ENCODE measurements around the gene ARHGAP18.

The ARHGAP18 gene

DNA sequence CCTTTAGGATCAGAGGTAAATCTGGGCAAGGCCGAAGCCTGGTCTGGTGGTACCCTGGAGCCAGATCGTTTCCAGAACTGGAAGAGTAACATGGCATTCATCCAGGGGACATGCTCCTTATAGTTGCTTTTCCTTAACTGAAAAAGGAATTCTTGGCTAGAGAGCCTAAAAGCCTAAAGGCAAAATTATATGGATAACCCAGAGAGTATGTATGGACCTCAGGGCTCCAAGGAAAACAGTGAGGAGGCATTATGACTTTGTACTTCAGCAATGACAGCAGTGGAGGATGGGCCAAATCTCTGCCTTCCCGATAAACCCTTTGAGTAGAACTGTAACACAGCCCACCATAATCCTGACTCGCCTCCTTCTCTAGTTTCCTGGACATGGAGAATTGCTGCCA, 29.3 kb downstream of the ARHGAP18 start:
- TF ChIP-seq, protein P1, sequence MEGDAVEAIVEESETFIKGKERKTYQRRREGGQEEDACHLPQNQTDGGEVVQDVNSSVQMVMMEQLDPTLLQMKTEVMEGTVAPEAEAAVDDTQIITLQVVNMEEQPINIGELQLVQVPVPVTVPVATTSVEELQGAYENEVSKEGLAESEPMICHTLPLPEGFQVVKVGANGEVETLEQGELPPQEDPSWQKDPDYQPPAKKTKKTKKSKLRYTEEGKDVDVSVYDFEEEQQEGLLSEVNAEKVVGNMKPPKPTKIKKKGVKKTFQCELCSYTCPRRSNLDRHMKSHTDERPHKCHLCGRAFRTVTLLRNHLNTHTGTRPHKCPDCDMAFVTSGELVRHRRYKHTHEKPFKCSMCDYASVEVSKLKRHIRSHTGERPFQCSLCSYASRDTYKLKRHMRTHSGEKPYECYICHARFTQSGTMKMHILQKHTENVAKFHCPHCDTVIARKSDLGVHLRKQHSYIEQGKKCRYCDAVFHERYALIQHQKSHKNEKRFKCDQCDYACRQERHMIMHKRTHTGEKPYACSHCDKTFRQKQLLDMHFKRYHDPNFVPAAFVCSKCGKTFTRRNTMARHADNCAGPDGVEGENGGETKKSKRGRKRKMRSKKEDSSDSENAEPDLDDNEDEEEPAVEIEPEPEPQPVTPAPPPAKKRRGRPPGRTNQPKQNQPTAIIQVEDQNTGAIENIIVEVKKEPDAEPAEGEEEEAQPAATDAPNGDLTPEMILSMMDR (IDR thresholded peaks at IDR 0.05; ENCODE audit: low read depth, low read length, missing control alignments): no peak
- H3K4me3 ChIP-seq (replicated peaks; ENCODE audit: low read depth, low read length): no peak overlapping the region
- DNase-seq (ENCODE audit: extremely low read depth, low read depth): no peak

DNA sequence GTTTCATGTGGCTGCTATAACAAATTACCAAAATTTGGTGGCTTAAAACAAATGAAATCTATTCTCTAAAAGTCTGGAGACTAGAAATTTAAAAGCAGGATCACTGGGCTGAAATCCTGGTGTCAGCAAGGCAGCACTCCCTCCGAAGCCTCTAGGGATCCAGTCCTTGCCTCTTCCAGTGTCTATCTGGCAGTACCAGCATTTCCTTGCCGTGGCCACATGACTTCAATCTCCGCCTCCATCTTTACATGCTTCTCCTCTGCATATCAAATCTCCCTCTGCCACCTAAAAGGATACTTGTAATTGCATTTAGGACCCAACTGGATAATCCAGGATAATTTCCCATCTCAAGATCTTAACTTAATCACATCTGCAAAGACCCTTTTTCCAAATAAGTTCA, 30.2 kb downstream of the ARHGAP18 start:
- DNase-seq (ENCODE audit: extremely low read depth, low read depth): no peak
- no peak overlapping the region for H3K4me3 ChIP-seq (replicated peaks; ENCODE audit: low read depth, low read length)
- TF ChIP-seq, protein P1 (IDR thresholded peaks at IDR 0.05; ENCODE audit: low read depth, low read length, missing control alignments): no peak

DNA sequence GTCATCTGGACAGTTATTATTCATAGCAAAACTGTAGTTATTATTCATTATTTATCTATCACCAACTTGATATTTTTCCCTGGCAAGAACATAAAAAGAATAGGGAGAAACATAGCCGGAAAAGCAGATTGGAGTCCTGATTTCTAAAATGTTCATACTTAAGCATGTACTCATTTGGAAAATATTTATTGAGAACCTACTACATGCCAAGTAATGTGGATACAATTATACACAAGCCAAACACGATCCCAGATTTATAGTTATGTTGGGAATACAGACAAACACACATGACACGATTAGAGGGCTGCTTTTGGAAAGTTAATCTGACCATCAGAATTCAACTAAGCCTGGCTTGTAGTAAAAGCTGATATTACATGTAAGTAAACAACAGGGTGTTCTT, 30.7 kb downstream of the ARHGAP18 start:
- H3K4me3 ChIP-seq (replicated peaks; ENCODE audit: low read depth, low read length): no peak overlapping the region
- TF ChIP-seq, protein P1 (IDR thresholded peaks at IDR 0.05; ENCODE audit: low read depth, low read length, missing control alignments): no peak
- no peak for DNase-seq (ENCODE audit: extremely low read depth, low read depth)

DNA sequence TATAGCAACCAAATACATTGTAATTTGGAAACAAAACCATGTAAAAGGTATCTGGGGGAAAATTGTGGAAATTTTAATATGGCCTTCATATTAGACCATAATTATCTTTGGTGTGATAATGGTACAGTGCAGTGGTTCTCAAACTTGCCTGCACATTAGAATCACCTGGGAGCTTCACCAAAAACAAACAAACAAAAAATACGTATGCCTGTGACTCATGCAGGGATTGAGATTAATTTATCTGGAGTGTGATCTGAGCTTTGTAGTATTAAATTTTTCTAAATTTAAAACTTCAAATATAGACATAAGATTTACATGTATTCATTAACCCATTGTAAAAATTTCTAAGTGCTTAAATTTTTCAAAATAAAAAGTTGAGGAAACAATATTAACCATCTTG, 31.5 kb downstream of the ARHGAP18 start:
- DNase-seq (ENCODE audit: extremely low read depth, low read depth): no peak
- TF ChIP-seq, protein P1 (IDR thresholded peaks at IDR 0.05; ENCODE audit: low read depth, low read length, missing control alignments): no peak
- H3K4me3 ChIP-seq (replicated peaks; ENCODE audit: low read depth, low read length): no peak overlapping the region

DNA sequence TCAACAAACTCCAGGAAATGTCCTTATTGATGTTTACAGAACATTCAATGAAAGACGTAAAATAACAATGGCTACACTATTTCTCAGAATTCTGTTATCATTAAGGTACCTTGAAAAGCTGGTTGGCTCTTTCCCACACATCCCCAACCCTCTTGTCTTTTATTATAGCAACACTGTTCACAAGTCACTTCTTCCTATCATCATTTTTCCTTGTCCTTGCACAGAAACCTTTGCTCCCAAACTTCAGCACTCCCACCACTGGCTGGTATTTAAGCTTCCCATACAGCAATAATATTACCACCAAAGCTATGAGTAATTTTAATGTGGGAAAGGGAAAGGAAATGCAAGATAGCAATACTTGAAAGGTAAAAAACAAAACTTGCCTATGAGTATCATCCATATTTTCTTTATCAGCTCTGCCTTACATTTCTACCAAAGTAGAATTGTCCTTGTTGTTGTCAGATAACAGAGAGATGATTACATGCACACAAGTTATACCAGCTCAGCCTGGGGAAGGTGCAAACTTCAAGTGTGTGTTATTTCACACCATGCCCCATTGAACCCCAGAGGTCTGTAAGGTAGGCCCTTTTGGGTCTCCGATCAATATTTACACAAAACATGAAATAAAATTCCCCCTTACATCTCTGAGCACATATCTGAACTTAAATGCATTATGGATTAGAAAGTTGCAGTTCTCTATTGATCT, 32.2 kb downstream of the ARHGAP18 start:
- DNase-seq (ENCODE audit: extremely low read depth, low read depth): no peak
- TF ChIP-seq, protein P1 (IDR thresholded peaks at IDR 0.05; ENCODE audit: low read depth, low read length, missing control alignments): no peak
- H3K4me3 ChIP-seq (replicated peaks; ENCODE audit: low read depth, low read length): no peak overlapping the region

DNA sequence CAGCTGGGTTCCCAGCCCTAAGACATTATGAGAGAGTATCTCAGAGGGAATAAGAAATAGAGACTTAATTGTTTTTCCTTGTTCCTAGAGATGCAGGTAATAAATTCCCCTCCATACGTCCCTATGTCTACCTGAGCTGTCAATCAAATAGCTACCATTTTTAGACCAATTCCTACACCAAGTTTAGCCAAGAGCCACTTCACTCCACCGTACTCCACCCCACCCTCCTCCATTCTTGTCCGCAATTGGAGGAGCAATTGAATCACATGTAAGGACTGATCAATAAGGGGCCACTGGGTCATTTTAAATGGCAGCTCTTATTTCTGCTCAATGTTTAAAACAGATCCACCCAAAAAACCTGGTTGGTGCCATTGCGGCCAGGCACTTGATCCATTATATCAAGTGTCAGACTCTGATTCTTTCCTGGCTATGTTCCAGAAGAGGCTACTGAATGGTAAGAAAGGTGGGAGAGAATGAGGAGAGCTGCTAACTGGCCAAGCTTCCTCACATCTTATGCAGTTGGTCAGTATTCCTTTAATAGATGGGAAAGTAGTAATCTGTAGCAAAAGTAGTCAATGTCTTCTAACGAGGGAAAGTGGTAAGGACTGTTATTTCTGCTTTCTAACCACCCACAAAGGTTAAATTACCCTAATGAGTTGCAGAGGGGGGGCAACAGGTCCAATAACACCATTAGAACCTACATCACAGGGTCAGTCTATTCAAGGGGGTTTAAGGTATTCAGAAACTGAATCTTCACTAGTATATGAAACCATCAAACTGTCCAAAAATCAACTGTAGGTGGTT, 34.1 kb downstream of the ARHGAP18 start:
- DNase-seq (ENCODE audit: extremely low read depth, low read depth): no peak
- TF ChIP-seq, protein P1 (IDR thresholded peaks at IDR 0.05; ENCODE audit: low read depth, low read length, missing control alignments): no peak
- H3K4me3 ChIP-seq (replicated peaks; ENCODE audit: low read depth, low read length): no peak overlapping the region

All from HFF-Myc (cell line).